ENCODE measurements around the gene MYO18B.

MYO18B gene

GRCh38 chr22:25816522-25817059, 74.6 kb downstream of the MYO18B start:
- ATAC-seq, result no peak

GRCh38 chr22:25817092-25817943, 75.3 kb downstream of the MYO18B start:
- no peak for ATAC-seq
- TF ChIP-seq ZNF70 (CRISPR knock-in tag; IDR thresholded peaks at IDR 0.05) (no peak), ESRRG (CRISPR knock-in tag; IDR thresholded peaks at IDR 0.05) (no peak), PATZ1 (CRISPR knock-in tag; IDR thresholded peaks at IDR 0.05; ENCODE audit: borderline replicate concordance) (no peak), ZC3H10 (CRISPR knock-in tag; IDR thresholded peaks at IDR 0.05) (no peak), TCF4 (CRISPR knock-in tag; IDR thresholded peaks at IDR 0.05; ENCODE audit: borderline replicate concordance) (no peak), ISL1 (CRISPR knock-in tag; IDR thresholded peaks at IDR 0.05) (no peak), POU6F1 (CRISPR knock-in tag; IDR thresholded peaks at IDR 0.05; ENCODE audit: borderline replicate concordance, low read depth) (no peak), GLIS3 (CRISPR knock-in tag; IDR thresholded peaks at IDR 0.05) (no peak), RARB (CRISPR knock-in tag; IDR thresholded peaks at IDR 0.05) (no peak)

More at GRCh38 chr22:25816522-25817059, 74.6 kb downstream of the MYO18B start:
- TF ChIP-seq SNAI2 (CRISPR knock-in tag; IDR thresholded peaks at IDR 0.05) (no peak), ARNTL (CRISPR knock-in tag; IDR thresholded peaks at IDR 0.05; ENCODE audit: borderline replicate concordance, low read depth) (no peak), ZNF565 (CRISPR knock-in tag; conservative IDR thresholded peaks at IDR 0.05; ENCODE audit: low read depth) (no peak), ZFP30 (CRISPR knock-in tag; IDR thresholded peaks at IDR 0.05) (no peak), RARB (CRISPR knock-in tag; IDR thresholded peaks at IDR 0.05) (no peak), TSHZ2 (CRISPR knock-in tag; IDR thresholded peaks at IDR 0.05) (no peak), CREB5 (CRISPR knock-in tag; IDR thresholded peaks at IDR 0.05; ENCODE audit: low read depth) (no peak), ISL1 (CRISPR knock-in tag; IDR thresholded peaks at IDR 0.05) (no peak), TOX (CRISPR knock-in tag; IDR thresholded peaks at IDR 0.05; ENCODE audit: borderline replicate concordance) (no peak), ZC3H10 (CRISPR knock-in tag; IDR thresholded peaks at IDR 0.05) (no peak), PPARA (CRISPR knock-in tag; IDR thresholded peaks at IDR 0.05; ENCODE audit: borderline replicate concordance) (no peak), PATZ1 (CRISPR knock-in tag; IDR thresholded peaks at IDR 0.05; ENCODE audit: borderline replicate concordance) (no peak), CSDC2 (CRISPR knock-in tag; IDR thresholded peaks at IDR 0.05) (no peak), POU6F1 (CRISPR knock-in tag; IDR thresholded peaks at IDR 0.05; ENCODE audit: borderline replicate concordance, low read depth) (no peak), ZNF8 (CRISPR knock-in tag; IDR thresholded peaks at IDR 0.05) (no peak), ZFP3 (CRISPR knock-in tag; IDR thresholded peaks at IDR 0.05) (no peak)
